Stimulated activated CD4-positive, alpha-beta T cell treated with anti-CD3 and anti-CD28 coated beads, Interleukin-12 subunit alpha, Interleukin-12 subunit beta, amount 100 ng/mL, for 4 hours (primary cell): ENCODE measurements around the gene ATG14.
"Not testable (repeated sequence)": the region's sequence is repeated elsewhere in the genome, so short reads cannot be mapped to it uniquely, and the experiment has no call there.

Experiments used
- DNase-seq: peaks from one replicate; pipeline ENCODE4 v3.0.0-alpha.2; 2020

The ATG14 gene

GRCh38 chr14:55433880-55434804 is 22.5 kb upstream of the ATG14 start:
- no peak for DNase-seq

GRCh38 chr14:55432628-55433027 is 21.0 kb upstream of the ATG14 start:
- no peak for DNase-seq

- DNase-seq = no peak
Measured at GRCh38 chr14:55430024-55430690, 18.5 kb upstream of the ATG14 start.

- no peak for DNase-seq
Measured at GRCh38 chr14:55427439-55427838, 15.8 kb upstream of the ATG14 start.

- no peak for DNase-seq
Measured at GRCh38 chr14:55426891-55427290, 15.3 kb upstream of the ATG14 start.

GRCh38 chr14:55425091-55425490 is 13.5 kb upstream of the ATG14 start:
- no peak for DNase-seq

- no peak for DNase-seq
Measured at GRCh38 chr14:55423969-55424368, 12.3 kb upstream of the ATG14 start.

- DNase-seq = not testable (repeated sequence)
Measured at GRCh38 chr14:55422338-55422737, 10.7 kb upstream of the ATG14 start.

- DNase-seq = no peak
Measured at GRCh38 chr14:55419663-55420062, 8.0 kb upstream of the ATG14 start.

DNA sequence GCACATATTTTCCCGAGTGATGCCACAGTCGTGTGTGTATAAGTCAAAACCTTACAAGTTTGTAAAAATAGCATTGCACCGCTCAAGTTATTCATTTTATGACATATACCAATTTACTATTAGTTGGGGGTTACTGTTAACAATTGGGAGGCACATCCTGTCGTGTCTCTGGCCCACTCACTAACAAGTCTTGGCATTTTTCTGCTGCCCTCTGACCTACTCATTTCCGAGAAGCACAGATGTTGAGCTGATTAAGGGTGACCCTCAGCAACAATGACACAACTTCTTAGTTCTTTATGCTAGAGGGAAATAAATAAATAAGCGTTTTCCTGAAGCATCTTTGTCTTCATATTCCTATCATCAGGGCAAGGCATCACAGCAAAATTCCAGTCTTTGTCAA is 6.8 kb upstream of the ATG14 start:
- no peak for DNase-seq

DNA sequence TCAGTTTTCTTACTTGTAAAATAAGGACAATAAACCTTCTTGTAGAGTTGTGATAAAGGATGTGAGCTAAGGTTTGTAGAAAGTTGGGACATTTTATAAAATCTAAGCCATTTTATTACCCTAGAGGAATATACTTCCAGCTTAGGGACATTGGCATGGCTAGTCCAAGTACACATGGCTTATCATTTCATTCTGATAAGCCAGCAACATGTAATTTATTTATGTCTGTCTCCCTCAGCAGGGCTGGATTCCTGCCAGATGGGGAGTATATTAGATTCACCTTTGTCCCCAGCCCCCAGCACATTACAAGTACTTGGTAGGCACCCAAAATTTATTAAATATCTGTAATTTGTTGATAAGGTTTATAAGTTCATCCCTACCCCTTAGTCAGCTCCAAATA is 6.3 kb upstream of the ATG14 start:
- no peak for DNase-seq

DNA sequence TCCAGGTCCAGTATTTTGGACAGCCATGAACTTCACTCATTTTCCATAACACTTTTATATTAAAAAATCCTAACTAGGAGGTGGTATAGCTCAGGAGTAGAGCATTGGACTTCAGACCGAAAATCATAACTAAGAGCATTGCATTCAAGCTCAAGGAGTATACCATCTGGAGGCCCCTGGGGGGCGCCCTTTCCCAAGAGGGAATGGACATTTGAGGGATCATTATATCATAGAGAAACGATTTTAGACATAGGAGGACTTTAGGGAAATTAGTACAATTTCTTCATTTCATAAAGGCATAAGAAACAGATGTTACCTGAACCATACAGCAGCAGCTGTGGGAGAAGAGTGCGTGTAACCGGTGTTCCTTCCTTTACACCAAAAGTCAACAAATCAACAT is 5.2 kb upstream of the ATG14 start:
- DNase-seq = no peak

- DNase-seq = no peak
Measured at GRCh38 chr14:55414551-55414950, 2.9 kb upstream of the ATG14 start.

DNA sequence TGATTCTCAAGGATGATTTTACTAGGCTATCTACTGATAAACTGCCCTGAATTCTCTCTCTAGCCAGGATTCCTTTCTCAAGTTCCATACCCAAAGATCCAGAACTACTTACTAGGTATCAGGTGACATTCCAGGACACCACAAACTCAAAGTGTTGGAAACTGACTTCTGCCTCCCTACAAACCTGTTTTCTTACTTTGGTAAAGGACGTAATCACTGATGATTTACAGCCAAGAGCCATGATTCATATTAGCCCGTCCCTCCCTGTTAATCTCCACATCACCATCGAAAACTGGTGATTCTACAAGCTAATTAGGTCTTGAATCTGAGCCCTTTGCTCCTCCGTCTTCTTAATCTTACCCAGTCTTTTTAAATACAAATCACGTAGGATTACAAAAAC is 1.0 kb upstream of the ATG14 start:
- no peak for DNase-seq

GRCh38 chr14:55410876-55411275 is 754 bp downstream of the ATG14 start:
- no peak for DNase-seq

DNA sequence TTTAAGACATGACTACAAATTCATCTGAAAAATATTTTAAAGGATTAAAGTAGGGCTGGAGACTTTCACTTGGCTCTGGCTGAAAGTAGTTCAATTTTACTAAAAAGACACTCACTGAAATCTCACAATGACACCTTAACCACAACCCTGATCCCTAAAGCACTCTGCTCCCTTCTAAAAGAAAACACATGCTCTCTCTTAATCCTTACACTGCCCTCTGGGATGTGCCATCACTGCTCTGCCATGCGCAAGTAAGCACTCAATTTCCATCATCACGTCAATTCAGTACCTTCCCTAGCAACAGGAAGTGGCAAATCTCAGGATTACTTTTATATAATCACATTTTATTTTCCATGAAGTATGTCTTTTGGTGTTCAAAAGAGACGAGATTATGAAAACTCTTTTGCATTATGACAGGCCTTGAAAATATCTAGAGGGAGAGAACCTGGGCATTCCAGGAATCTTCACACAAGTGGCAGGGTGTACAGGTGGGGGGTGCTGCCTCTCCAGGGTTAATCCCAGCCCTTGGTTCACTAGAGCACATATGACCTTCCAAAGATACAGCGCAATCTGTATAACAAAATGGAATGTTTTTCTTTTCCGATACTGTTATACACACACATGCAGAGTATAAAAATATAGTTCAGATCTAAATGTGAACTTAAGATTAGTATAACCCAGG is 7.3 kb downstream of the ATG14 start:
- no peak for DNase-seq

DNA sequence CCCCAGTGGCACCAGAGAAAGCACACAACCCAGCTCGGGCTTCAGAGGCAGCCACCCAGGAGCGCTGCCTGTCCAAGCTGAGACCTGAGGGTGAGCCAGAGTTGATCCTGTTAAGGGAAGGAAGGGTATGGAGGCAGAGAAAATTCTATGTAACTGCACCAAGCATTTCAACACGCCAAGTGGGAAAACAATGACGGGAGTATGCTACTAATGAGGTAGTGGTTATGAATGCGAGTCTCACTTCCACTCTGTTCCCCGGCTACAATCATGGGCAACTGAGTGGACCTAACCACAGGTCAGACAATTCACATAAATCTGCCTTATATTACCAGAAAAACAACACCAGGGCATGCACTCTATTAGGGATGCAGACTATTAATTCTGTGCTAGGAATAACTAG is 9.9 kb downstream of the ATG14 start:
- DNase-seq = no peak

DNA sequence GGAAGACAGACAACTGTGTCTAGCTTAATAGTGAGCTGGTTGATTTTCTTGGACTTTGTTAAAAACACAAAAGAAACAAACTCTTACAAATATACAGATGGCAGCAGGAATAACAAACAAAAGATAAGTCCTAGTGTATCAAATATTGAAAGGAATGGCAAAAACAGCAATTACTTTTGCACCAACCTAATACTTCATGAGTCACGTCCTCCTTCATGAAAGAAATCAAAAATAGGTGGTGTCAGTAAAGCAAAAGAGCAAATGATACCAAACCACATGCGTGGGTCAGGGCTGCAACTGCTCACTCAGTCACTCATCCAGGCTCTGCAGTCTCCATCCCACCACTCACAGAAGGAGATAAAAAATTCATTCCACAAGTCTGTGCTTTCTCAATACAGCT is 11.8 kb downstream of the ATG14 start:
- DNase-seq = no peak

DNA sequence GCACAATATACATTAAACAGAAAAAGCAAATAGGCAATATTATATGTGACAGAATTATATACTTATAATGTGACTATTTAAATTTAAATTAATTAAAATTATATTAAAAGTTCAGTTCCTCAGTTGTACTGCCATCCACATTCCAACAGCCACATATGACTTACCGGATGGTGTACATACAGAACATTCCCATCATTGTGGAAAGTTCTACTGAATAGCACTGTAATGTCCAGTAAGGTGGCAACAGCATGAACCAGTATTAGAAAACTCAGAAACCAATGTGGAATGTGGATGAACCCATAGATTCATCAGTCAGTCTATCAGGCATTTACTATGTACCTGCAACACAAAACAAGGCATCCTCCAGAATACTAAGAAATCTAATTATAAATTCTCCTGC is 12.4 kb downstream of the ATG14 start:
- DNase-seq = no peak

- DNase-seq = no peak
Measured at GRCh38 chr14:55398679-55399078, 13.0 kb downstream of the ATG14 start.

GRCh38 chr14:55389330-55389729 is 22.3 kb downstream of the ATG14 start:
- DNase-seq = no peak

- no peak for DNase-seq
Measured at GRCh38 chr14:55388160-55388559, 23.5 kb downstream of the ATG14 start.

DNA sequence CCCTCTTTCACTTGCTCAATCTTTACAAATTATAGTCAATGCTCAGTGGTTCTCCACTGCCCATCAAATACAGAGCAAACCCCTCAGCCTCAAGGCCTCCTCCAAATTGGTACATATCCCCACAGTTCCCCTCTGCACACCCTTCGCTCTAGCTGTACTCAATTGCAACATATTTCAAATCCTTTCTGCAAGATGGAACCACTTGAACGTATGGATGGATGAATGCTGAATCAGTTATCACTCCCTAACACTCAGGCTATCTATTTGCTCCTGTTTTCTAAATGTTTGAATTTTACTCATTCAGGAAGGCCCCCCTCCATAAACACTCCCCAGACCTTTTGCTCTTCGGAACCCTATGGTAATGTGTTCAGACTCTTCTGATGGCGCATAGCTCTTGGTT is 24.5 kb downstream of the ATG14 start:
- no peak for DNase-seq
